ENCODE results near the gene ERICH6B.

DNA sequence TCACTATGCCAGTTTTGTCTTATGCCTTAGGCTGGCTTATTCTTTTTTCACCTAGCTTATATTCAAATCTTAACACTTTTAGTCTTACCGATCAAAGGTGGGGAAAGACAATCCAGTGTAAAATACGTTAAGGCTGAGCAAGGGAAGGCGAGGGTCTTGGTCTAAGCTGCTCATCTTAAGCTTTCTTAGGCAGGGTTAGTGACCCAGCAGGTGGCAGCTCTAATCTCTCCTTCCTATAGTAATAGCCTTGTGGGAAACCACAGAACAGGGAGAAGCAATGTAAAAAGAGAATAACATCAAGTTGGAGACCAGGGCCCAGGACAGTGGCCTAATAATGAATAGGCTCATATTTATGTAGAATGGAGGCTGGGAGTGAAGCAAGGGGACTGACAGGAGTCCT is 104.9 kb downstream of the ERICH6B start:
- TF ChIP-seq, protein P1, sequence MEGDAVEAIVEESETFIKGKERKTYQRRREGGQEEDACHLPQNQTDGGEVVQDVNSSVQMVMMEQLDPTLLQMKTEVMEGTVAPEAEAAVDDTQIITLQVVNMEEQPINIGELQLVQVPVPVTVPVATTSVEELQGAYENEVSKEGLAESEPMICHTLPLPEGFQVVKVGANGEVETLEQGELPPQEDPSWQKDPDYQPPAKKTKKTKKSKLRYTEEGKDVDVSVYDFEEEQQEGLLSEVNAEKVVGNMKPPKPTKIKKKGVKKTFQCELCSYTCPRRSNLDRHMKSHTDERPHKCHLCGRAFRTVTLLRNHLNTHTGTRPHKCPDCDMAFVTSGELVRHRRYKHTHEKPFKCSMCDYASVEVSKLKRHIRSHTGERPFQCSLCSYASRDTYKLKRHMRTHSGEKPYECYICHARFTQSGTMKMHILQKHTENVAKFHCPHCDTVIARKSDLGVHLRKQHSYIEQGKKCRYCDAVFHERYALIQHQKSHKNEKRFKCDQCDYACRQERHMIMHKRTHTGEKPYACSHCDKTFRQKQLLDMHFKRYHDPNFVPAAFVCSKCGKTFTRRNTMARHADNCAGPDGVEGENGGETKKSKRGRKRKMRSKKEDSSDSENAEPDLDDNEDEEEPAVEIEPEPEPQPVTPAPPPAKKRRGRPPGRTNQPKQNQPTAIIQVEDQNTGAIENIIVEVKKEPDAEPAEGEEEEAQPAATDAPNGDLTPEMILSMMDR (IDR thresholded peaks at IDR 0.05; ENCODE audit: insufficient read depth, low read length): no peak
- TF ChIP-seq POLR2AphosphoS5 (IDR thresholded peaks at IDR 0.05; ENCODE audit: low read depth) (no peak), SPI1 (IDR thresholded peaks at IDR 0.05; ENCODE audit: borderline replicate concordance, low read depth) (no peak)
- TF ChIP-seq, protein P2, sequence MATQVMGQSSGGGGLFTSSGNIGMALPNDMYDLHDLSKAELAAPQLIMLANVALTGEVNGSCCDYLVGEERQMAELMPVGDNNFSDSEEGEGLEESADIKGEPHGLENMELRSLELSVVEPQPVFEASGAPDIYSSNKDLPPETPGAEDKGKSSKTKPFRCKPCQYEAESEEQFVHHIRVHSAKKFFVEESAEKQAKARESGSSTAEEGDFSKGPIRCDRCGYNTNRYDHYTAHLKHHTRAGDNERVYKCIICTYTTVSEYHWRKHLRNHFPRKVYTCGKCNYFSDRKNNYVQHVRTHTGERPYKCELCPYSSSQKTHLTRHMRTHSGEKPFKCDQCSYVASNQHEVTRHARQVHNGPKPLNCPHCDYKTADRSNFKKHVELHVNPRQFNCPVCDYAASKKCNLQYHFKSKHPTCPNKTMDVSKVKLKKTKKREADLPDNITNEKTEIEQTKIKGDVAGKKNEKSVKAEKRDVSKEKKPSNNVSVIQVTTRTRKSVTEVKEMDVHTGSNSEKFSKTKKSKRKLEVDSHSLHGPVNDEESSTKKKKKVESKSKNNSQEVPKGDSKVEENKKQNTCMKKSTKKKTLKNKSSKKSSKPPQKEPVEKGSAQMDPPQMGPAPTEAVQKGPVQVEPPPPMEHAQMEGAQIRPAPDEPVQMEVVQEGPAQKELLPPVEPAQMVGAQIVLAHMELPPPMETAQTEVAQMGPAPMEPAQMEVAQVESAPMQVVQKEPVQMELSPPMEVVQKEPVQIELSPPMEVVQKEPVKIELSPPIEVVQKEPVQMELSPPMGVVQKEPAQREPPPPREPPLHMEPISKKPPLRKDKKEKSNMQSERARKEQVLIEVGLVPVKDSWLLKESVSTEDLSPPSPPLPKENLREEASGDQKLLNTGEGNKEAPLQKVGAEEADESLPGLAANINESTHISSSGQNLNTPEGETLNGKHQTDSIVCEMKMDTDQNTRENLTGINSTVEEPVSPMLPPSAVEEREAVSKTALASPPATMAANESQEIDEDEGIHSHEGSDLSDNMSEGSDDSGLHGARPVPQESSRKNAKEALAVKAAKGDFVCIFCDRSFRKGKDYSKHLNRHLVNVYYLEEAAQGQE (IDR thresholded peaks at IDR 0.05; ENCODE audit: insufficient replicate concordance, low read depth): no peak
